Coronary artery (tissue), 2 donors: ENCODE results near the gene STK40.

Source experiments
- DNase-seq: peaks from one replicate; pipeline ENCODE4 v3.0.0-alpha.2; 2017; ENCODE audit warnings: low spot score
- H3K27ac ChIP-seq, 2 donors: fragments of 200-600 bp; sonication (generic); one replicate each; pipeline ENCODE4 v1.5.1; 2016 to 2019
- H3K4me3 ChIP-seq: fragments of 200-600 bp; sonication (generic); 2 replicates; pipeline ENCODE4 v1.5.1; 2016; ENCODE audit warnings: mild to moderate bottlenecking, moderate library complexity
- CTCF ChIP-seq: fragments of 200-600 bp; sonication (generic); IDR thresholded peaks from one replicate; pipeline ENCODE4 v1.5.1; 2019; ENCODE audit warnings: antibody characterized with exemption

STK40 gene

DNA sequence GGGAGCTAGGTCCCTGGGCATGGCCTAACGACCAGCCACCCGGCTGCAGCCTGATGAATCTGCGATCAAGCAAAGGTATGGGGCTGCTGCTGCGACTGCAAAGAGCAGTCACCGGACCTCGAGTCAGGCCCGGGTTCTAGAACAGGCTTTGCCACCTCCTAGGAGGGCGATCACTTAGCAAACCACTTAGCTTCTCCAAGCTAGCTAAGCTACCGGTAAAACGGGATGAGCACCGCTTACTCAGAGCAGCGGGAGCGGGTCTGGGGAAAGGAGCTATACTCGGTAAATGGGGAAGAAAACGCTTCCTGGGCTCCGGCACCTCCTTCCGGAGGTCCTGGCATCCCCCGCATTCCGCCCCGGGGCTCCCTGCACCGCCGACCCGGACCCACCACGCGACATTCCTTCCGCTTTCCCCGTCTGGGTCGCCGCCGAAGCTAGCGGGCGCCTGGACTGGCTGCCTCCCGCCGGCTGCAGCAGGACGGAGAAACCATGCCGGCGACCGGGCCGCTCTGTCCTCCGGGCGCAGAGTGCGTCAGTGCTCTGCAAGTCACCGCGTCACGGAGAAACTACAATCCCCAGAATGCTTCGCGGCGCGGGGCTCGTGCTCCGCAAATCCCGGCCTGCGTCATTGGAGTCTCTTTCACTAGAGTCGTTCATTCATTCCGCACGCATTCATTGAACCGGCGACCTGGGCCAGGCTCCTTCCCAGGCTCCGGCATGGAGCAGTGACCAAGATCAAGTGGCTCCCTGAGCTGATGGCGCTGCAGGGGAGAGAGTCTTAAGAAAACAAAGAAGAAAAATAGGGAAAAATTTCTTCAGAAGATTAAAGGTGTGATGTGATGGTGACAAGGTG lies 11.9 kb upstream of the STK40 start, which contains the start of gene LSM10:
TSS of gene LSM10 (minus strand) at position 531 of the 853 bp plus-strand sequence. CDS start 3,779 bp downstream, outside the sequence.
- DNase-seq: peak; percentile 97
- no peak for TF ChIP-seq CTCF
- peak within 1 kb of the TSS; percentile 79 for H3K4me3 ChIP-seq
- peak within 1 kb of the TSS; percentile 91 to 92 for H3K27ac ChIP-seq

- no peak for DNase-seq
- no peak for TF ChIP-seq CTCF
- Histone ChIP-seq H3K4me3 (peak overlapping the region; percentile 79), H3K27ac (peak overlapping the region; percentile 91 to 92)
Measured at GRCh38 chr1:36397083-36397377, 11.3 kb upstream of the STK40 start.

GRCh38 chr1:36396359-36396758 lies 10.6 kb upstream of the STK40 start:
- no peak for DNase-seq
- Histone ChIP-seq H3K4me3 (peak overlapping the region; percentile 79), H3K27ac (peak overlapping the region in 1 of 2 donors; percentile 92)
- TF ChIP-seq CTCF: no peak

DNA sequence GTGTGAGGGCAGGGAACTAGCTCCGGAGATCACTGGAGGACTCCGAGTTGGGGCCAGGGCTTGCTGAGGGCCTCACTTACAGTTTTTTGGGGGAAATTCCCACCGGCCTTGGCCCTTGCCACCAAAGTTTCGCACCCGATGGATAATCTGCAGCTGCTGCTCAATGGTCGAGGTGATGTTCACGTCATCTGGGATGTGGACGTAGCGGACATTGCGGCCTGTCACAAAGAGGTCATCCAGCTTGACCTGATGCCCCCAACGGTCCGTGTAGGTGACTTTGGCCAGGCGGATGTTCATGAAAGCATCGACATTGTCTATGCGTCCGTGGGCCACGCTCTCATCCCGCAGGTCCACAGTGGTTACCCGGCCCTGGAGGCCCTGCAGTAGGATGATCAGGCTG lies 8.0 kb upstream of the STK40 start:
- no peak for TF ChIP-seq CTCF
- H3K4me3 ChIP-seq: no peak overlapping the region
- no peak overlapping the region for H3K27ac ChIP-seq
- no peak for DNase-seq

DNA sequence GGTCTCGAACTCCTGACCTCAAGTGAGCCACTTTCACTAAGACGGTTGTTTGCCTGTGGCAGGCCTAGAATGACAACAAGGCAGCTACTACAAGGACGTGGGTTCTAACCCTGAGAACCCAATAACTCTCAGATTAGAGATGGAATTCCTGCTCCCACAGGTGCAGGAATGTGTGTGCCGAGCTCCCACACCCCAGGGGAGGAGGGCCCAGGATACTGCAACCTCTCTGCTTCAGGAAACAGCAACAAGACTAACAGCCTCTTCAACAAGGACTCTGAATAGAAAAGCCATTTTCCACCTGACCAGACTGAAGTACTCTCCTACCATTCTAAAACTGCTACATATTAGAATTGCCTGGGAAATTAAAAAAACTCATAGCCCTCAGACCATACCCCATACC lies 7.1 kb upstream of the STK40 start:
- TF ChIP-seq CTCF: no peak
- Histone ChIP-seq H3K4me3 (no peak overlapping the region), H3K27ac (no peak overlapping the region)
- DNase-seq: no peak

DNA sequence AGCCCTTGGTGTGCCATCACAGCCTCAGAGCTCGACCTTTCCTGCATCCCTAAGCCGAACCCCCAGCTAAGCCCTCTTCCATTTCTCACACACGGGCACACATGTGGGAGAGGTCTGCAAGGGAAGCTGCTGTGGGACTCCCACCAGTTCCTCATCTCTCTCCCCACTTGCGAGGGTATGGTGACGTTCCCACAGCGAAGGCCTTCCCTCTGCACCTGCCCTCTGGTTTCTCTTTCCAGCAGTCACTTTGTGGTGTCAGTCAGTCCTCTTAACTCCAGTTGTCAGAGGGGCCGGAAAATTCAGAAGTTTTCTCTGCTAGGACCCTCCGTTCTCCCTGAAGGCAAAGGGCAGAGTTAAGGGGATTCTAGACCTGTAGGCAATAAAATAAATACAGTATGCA lies 5.5 kb upstream of the STK40 start:
- Histone ChIP-seq H3K4me3 (no peak overlapping the region), H3K27ac (no peak overlapping the region)
- DNase-seq: no peak
- TF ChIP-seq CTCF: no peak

GRCh38 chr1:36390411-36390810 lies 4.7 kb upstream of the STK40 start:
- no peak for DNase-seq
- TF ChIP-seq CTCF: no peak
- Histone ChIP-seq H3K27ac (peak overlapping the region in 1 of 2 donors; percentile 100), H3K4me3 (no peak overlapping the region)
